ENCODE measurements around the gene GRAMD1A.

The GRAMD1A gene

DNA sequence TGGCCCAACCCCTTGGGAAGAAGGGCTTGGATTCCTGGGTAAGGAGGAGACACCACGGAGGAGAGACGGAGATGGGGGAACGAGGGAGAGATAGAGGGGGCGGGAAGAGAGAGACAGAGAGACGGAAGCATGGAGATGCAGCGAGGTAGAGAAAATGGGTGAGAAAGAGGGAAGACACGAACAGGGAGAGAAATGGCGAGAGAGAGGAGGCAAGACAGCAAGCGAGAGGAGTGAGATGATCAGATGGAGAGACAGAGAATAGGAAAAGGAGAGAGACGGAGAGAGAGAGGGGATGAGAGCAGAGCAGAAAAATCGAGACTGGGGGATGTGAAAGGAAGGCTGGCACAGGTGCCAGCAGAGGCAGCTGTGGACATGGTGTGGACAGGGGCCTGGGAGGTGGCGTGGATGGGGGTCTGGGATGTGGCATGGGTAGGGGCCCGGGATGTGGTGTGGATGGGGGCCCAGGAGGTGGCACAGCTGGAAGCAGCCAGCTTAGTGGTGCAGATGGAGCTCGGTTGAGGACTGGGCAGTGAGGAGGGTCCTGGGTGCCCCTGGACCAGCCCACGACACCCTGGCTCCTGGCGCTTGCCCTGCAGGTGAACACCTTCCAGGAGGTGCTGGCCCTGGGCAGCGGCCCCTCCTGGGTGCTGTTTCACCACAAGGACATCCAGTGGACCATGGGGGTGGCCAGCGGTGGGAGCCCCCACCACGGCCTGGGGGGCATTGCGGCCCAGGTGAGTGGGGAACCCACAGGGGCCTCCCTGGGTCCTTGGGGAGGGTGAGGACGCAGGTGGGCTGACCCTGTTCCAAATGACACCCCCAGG is 75.3 kb downstream of the GRAMD1A start:
- no peak for DNase-seq (ENCODE audit: low spot score)

DNA sequence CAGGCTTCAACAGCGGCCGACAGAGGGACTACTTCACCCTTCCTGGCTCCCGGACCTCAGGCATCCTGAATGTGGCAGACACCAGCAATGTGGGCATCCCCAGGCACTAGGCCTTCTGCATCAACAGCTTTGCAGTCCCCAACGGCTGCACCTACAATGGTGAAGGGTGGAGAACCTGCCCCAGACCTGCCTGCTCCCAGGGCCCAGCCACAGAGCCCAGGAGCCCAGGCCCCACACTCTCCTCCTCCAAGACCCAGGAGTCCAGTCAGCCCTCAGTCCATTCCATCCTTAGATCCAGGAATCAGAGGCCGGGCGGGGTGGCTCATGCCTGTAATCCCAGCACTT is 75.9 kb downstream of the GRAMD1A start:
- no peak for DNase-seq (ENCODE audit: low spot score)
